GM21576 (cell line): ENCODE measurements around the gene DNM1.

Source experiments
- ATAC-seq: cut with Tn5 transposase; IDR thresholded peaks from one replicate; pipeline ENCODE4 v1.9.1; 2021; ENCODE audit warnings: mild to moderate bottlenecking, moderate library complexity; ENCODE audit not compliant: unreplicated experiment

The DNM1 gene

DNA sequence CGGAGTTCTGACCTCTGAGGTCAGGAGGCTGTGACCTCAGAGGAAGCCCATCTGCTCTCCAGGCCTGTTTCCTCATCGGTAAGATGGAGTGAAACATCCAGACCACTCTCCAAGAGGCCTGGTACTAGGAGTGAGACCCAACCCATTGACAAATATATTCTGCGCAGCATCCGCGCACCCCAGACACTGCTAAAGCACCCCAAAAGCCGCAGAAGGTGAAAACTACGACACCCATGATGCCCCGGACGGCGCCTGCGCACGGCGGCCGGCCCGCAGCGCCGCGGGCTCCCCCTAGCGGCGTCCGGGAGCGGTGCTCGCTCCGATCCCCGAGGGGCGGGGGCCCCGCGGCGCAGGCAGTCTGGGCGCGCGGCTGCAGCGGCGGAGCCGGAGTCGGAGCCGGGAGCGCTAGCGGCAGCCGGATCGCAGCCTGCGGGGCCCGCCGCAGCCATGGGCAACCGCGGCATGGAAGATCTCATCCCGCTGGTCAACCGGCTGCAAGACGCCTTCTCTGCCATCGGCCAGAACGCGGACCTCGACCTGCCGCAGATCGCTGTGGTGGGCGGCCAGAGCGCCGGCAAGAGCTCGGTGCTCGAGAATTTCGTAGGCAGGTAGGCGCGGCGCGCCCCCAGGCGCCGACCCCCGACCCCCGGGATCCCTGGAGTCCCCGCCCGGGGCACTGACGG, at the start of gene DNM1:
DNM1 (plus strand) TSS at position 356 of the 683 bp plus-strand sequence; CDS start at position 448, 92 bp downstream.
- no peak for ATAC-seq

DNA sequence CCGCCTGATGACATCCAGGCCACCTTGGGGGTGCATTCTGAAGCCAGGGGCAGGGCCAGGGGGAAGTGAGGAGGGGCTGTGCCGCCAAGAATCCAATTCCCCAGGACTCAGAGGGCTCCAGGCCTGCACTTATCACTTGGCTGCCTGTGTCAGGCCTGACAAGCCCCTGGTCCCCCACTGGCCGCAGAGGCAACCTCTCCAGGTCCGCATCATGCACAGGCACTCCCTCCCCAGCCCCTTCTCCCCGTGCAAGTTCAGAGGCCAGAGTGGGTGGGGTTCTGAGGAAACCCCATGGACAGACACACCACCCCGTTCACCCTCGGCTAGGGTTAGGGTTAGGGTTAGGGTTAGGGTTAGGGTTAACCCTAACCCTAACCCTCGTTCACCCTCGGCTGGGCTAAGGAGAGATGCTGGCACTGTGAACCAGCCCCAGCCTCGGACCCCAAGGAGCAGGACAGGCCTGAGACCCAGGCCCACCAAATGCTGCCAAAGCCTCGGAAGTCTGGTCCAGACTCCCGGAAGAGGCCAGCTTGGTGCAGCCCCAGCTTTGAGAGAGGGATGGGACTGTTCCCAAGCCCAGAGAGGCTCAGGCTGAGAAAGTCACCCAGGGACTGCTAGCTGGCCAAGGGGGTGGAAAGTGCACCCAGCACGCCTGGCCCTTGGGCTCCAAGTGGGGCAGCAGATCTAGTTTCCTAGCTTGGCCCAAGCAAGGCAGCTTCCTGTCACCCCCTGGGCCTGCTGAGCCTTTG, 49.1 kb upstream of the DNM1 start:
- no peak for ATAC-seq

DNA sequence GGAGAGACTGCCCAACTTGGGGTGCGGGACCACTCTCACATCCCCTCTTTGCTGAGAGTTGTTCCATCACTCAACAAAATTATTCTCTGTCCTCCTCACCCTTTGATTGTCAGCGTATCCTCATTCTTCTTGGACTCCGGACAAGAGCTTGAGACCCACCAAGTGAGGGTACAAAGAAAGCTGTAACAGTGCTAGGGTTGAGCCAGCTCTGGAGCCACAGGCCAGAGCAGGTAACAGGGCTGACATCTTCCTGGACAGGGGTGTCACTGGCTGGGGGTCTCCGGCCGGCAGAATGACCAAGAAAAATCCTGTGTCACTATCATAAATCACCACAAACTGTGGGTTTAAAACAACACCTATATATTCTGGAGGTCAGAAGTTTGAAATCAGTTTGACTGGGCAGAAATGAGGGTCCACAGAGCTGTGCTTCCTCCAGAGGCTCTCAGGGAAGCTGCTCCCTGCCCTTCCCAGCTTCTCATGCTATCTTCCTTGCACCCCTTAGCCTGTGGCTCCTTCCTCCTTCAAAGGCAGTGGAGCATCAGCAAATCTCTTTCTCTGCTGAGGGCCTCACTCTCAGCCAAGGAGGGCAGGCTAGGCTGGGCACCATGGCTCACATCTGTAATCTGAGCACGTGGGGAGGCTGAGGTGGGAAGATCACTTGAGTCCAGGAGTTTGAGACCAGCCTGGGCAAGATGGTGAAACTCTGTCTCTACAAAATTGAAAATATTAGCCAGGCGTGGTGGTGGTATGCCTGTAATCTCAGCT, 47.3 kb upstream of the DNM1 start:
- ATAC-seq = no peak

DNA sequence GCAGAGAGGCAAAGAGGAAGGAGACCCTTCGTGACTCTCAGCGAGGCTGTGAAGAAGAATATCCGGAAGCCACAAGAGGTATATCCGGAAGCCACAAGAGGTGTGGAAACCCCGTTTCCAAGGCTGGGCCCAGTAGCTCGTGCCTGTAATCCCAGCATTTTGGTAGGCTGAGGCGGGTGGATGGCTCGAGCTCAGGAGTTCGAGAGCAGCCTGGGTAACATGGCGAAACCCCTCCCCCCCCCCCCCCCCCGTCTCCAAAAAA, 43.7 kb upstream of the DNM1 start:
- ATAC-seq = no peak

DNA sequence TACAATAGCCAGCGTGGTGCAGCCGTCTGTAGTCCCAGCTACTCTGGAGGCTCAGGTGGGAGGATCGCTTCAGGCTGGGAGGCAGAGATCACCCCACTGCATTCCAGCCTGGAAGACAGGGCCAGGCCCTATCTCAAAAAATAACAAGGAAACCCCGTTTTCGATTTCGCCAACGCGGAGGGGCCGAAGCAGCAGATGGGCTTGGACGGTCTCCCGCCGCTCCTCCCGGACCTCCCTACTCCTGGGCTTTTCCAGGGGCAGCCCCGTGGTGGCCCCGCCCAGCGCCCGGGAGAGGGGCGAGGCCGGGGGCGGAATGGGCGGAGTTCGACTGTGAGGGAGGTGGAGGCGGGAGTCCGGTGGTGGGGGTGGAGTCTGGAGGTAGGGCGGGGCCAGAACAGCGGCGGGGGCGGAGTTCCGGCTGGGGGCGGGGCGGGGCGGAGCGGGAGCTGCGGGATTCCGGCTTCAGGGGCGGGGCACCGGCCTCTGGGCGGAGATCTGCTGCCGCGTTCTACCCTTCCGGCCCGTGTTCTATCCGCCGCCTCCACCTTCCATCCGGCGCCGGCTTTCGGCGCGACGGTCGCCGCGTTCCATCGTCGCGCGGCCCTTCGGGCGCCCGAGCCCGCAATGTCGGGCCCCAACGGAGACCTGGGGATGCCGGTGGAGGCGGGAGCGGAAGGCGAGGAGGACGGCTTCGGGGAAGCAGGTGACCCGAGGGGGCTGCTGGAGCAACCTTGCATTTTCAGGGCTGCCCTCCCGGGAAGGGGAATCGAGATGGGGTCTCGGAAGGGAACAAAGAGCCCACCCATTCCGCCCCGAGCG, 43.2 kb upstream of the DNM1 start, which contains the start of gene BBLN:
BBLN (plus strand) TSS at position 482 of the 819 bp plus-strand sequence; CDS start at position 625, 143 bp downstream.
- ATAC-seq = peak; percentile 70

- peak; percentile 8 for ATAC-seq
Measured at GRCh38 chr9:128160603-128160987, 42.6 kb upstream of the DNM1 start.

DNA sequence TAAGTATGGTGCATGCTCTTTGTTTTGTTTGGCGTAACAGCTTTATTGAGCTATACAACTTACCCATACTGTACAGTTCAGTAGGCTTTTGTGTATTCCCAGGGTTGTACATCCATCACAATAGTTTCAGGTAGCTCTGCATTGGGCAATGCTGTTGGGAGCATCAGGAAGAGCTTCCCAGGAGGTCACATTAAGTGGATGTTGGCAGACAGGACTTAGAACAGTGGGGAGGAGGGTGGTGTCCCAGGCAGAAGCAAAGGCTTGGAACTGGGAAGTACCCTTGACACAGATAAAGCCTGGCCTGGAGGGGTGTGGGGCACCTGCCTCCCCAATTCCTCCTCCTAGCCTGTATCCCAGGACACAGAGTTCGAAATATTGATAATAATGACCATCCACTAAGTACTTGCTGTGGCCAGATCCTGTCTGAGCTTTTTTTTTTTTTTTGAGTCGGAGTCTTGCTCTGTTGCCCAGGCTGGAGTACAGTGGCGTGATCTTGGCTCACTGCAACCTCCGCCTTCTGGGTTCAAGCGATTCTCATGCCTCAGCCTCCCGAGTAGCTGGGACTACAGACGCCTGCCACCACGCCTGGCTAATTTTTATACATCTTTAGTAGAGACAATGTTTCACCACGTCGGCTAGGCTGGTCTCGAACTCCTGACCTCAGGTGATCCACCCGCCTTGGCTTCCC, 41.8 kb upstream of the DNM1 start:
- ATAC-seq = no peak

GRCh38 chr9:128162215-128163026, 40.8 kb upstream of the DNM1 start:
- ATAC-seq = no peak

DNA sequence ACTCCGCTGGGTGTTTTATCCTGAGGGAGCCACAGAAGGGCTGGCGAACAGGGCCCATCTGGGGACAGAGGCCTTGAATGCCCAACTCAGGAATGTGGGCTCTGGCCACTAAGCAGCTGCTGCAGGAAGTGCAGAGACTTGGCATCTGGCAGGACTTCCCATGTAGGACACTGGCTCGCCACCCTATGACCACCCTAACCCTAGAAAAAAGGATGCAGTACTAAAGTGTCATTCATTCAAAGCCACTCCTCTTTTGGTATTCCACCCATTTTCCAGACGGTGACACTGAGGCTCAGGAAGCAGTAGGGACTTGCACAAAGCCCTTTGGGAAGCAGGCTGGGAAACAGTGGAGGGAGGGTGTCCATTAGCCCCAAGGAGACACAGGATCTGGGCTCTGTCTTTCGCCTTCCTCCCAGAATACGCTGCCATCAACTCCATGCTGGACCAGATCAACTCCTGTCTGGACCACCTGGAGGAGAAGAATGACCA, 40.1 kb upstream of the DNM1 start:
- ATAC-seq = no peak

- no peak for ATAC-seq
Measured at GRCh38 chr9:128163523-128164306, 39.5 kb upstream of the DNM1 start.

- ATAC-seq = no peak
Measured at GRCh38 chr9:128164307-128164885, 38.8 kb upstream of the DNM1 start.

- no peak for ATAC-seq
Measured at GRCh38 chr9:128166169-128166568, 37.0 kb upstream of the DNM1 start.

DNA sequence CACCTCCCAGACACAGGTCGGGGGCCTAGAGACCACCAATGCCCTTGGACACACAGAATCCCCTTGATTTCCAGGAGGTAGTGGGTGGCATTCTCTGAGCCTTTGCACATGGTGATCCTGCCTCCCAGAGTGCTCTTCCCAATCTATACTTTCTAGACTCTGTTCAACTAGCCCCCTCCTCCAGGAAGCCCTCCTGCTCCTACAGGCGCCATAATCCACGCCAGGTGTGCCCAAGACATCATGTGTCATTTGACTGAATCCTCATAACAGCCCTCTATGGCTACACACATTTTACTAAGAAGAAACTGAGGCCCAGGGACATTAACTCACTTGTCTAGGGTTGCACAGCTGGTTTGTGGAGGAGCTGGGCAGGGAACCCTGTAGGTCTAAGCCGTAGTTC, 36.0 kb upstream of the DNM1 start:
- ATAC-seq = no peak

GRCh38 chr9:128168731-128169308, 34.4 kb upstream of the DNM1 start:
- no peak for ATAC-seq

DNA sequence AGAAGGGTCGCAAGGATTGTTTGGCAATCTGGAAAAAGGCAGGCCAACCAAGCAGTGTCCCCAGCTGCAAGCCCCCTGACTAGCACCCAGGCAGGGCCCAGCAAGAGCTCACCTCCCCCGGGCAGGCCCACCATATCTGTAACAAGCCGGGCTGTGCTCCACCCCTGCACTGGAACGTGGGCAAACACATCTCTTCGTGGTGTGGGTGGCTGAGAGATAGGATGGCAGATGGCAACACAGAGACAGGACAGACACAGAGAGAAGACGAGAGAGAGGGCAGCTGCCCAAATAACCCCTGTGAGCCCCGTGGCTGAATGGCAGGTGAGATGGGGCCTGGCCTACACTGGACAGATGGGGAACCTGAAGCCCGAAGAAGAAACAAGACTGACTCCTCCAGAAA, 33.7 kb upstream of the DNM1 start:
- ATAC-seq = no peak

GRCh38 chr9:128169925-128170324, 33.3 kb upstream of the DNM1 start:
- no peak for ATAC-seq

DNA sequence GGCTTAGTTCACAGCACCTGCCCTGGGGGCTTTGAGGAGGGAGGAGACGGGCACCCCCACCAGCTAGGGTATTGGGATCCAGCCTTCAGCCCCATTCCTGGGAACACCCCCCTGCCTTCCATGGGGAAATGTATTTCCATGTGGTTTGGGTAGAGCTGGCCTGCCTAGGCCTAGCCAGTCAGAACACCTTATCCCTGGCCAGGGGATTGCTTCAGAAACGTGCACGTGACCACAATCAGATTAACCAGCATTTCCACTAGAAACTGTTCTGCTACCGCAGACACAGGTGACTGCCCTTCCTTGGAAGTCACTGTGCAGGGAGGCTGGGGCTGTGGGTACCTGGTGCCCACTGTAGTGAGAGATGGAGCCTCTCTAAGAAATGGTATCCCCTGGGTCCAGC, 29.1 kb upstream of the DNM1 start:
- no peak for ATAC-seq

DNA sequence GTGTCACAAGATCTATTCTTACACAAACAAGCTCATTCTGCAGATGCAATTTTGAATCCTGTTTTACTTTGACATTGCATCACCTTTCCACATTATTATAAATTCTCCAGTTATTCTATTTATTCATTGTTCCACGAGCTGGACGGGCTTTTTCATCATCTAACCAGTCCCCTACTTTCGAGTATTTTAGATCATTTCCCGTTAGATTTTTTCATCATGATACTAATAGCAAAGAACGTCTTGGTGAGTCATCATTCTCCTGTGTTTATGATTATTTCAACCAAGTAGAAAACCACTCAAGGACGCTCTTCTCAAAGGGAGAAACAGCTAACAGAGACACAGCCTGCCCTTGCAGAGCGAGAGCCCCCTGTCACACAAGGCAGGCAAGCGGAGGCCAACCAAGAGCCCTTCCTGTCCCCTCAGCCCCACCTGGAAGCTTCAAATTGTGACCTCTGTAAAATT, 28.0 kb upstream of the DNM1 start:
- ATAC-seq = no peak
